Pancreas (tissue), 10 donors: ENCODE measurements around the gene STXBP4. TPM values are rescaled to one million over a fixed set of nuclear protein-coding genes. Genes with fewer than 3 reads are reported as not detected.

Source experiments
- ATAC-seq, 4 donors: fragments of 200-7000 bp; cut with Tn5 transposase; one replicate each; pipeline versions ENCODE4 v1.8.0 to v1.9.1; 2020; ENCODE audit warnings: mild to moderate bottlenecking in 4 of 4, moderate library complexity in 4 of 4
- DNase-seq, 6 donors: peaks; one replicate each; pipeline ENCODE4 v3.0.0-alpha.2; 2020
- FAIRE-seq: peaks from 2 replicates; lab custom pipeline; 2012; peaks lifted over from hg19 to GRCh38; lab: Jason Lieb, UNC
- H3K27ac ChIP-seq, 4 donors: fragments of 200-600 bp; sonication (generic); 1 replicate in 3 of 4; 2 replicates in 1 of 4; pipeline versions ENCODE4 v1.5.0 to v1.8.0; 2020
- H3K27me3 ChIP-seq, 4 donors: fragments of 200-600 bp; one replicate each; pipeline ENCODE4 v1.8.0; 2021
- H3K36me3 ChIP-seq, 3 donors: fragments of 200-600 bp; sonication (generic) in 1 of 3; one replicate each; pipeline versions ENCODE4 v1.5.0 to v1.8.0; 2020 to 2021
- H3K4me1 ChIP-seq, 3 donors: fragments of 200-600 bp; one replicate each; pipeline ENCODE4 v1.8.0; 2021
- H3K4me3 ChIP-seq, 4 donors: fragments of 200-600 bp; sonication (generic) in 2 of 4; one replicate each; pipeline versions ENCODE4 v1.5.0 to v1.8.0; 2020 to 2021
- H3K9me3 ChIP-seq, 4 donors: fragments of 200-600 bp; one replicate each; pipeline ENCODE4 v1.8.0; 2021
- WGBS, 2 donors: extraction: QIAGEN DNeasy Blood & Tissue Kit; methylation state at CpG; one replicate each; pipeline ENCODE4 v1.1.7; 2013; 5-methylcytosine and 5-hydroxymethylcytosine counted together
- intact Hi-C, 3 donors: fragments of 100-400 bp; cut with DNase I; formaldehyde crosslinking; loops; one replicate each; pipeline versions ENCODE4 v1.11.1 to v1.14.2; 2022
- polyA plus RNA-seq, 2 donors: library from polyadenylated mRNA; stranded (reverse); fragments of 200-250 nt; gene quantifications; one replicate each; pipeline ENCODE4 v1.2.3, GENCODE V29; 2013
- total RNA-seq, 6 donors: library from RNA; stranded (reverse); fragmentation: NEBNext Ultra II Directional in 4 of 6; extraction: Animal tissue kit (Norgen Biotek cat#: 25700) in 4 of 6; gene quantifications; one replicate each; pipeline versions ENCODE4 v1.2.1 to v1.2.4, GENCODE V29; 2021 to 2023
- TF ChIP-seq, protein P1 (sequence below), 4 donors: fragments of 200-600 bp; sonication (generic) in 3 of 4; IDR thresholded peaks; one replicate each; pipeline versions ENCODE4 v1.5.0 to v1.8.0; 2021; ENCODE audit warnings: antibody characterized with exemption in 4 of 4
- donor health status: healthy with polysubstance abuse.
- donor health status: DM: no; HTN: no; CAD: no; lungs with moderate emphysema.
- donor health status: DM: no; HTN: no; CAD: no.
- donor health status: control.
- donor health status: control.
- donor health status: Bipolar disorder and iron deficiency.
- donor health status: DM: yes; HTN: yes; CAD: no.
- donor health status: DM: no; HTN: no; CAD: no.
- donor health status: DM: no; HTN: no; CAD: no.
- donor health status: DM: yes; HTN: yes; CAD: no.

STXBP4 gene
- total and polyA plus RNA-seq, 8 donors: 0.72 to 12.6 (median 5.4) TPM

GRCh38 chr17:54979657-54980056 is 11.1 kb downstream of the STXBP4 start:
- TF ChIP-seq, protein P1, sequence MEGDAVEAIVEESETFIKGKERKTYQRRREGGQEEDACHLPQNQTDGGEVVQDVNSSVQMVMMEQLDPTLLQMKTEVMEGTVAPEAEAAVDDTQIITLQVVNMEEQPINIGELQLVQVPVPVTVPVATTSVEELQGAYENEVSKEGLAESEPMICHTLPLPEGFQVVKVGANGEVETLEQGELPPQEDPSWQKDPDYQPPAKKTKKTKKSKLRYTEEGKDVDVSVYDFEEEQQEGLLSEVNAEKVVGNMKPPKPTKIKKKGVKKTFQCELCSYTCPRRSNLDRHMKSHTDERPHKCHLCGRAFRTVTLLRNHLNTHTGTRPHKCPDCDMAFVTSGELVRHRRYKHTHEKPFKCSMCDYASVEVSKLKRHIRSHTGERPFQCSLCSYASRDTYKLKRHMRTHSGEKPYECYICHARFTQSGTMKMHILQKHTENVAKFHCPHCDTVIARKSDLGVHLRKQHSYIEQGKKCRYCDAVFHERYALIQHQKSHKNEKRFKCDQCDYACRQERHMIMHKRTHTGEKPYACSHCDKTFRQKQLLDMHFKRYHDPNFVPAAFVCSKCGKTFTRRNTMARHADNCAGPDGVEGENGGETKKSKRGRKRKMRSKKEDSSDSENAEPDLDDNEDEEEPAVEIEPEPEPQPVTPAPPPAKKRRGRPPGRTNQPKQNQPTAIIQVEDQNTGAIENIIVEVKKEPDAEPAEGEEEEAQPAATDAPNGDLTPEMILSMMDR (IDR thresholded peaks at IDR 0.05): no peak
- Histone ChIP-seq H3K4me3 (no peak overlapping the region), H3K27me3 (no peaks in the 10 kb centered on the region), H3K36me3 (no peaks in the 10 kb centered on the region), H3K4me1 (no peaks in the 10 kb centered on the region), H3K9me3 (no peaks in the 10 kb centered on the region), H3K27ac (no peak overlapping the region)
- no peak for ATAC-seq
- DNase-seq: no peak
- intact Hi-C loops: no loop called here
- FAIRE-seq: no peak

GRCh38 chr17:54980375-54980774 is 11.8 kb downstream of the STXBP4 start:
- DNase-seq: no peak
- intact Hi-C loops: no loop called here
- H3K27ac ChIP-seq: no peak overlapping the region
- WGBS, 2 donors: 71 to 91% methylated on average over 3 of the region's 3 CpGs
- no peaks in the 10 kb centered on the region for H3K27me3 ChIP-seq
- no peak overlapping the region for H3K4me3 ChIP-seq
- H3K36me3 ChIP-seq: no peaks in the 10 kb centered on the region
- FAIRE-seq: no peak
- ATAC-seq: no peak
- H3K9me3 ChIP-seq: no peaks in the 10 kb centered on the region
- no peaks in the 10 kb centered on the region for H3K4me1 ChIP-seq
- TF ChIP-seq, protein P1 (IDR thresholded peaks at IDR 0.05): no peak

DNA sequence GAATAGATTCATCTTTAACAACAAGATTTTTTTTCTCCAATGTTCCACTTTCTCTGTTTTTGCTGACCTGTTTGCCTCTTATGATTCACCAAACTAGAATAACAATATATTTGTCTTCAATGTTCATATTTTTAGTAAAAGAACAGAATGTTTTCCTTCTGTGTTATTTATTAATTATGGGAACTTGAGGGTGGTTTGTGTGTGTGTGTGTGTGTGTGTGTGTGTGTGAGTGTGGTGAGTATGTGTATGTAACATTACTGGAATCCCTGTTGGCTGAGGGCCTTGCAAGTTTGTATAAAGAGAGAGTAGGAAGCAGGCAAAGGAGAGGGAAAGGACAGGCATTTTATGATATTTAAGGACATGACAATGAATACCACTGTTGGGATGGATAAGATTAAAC is 13.8 kb downstream of the STXBP4 start:
- no peak overlapping the region for H3K27ac ChIP-seq

GRCh38 chr17:54983260-54983659 is 14.7 kb downstream of the STXBP4 start:
- TF ChIP-seq, protein P1 (IDR thresholded peaks at IDR 0.05): no peak
- intact Hi-C loops: no loop called here
- FAIRE-seq (no peak), DNase-seq (no peak), ATAC-seq (no peak)
- Histone ChIP-seq H3K27me3 (no peaks in the 10 kb centered on the region), H3K4me3 (no peak overlapping the region), H3K4me1 (no peaks in the 10 kb centered on the region), H3K36me3 (no peaks in the 10 kb centered on the region), H3K27ac (no peak overlapping the region), H3K9me3 (no peaks in the 10 kb centered on the region)

More for the DNA sequence above, 13.8 kb downstream of the STXBP4 start:
- DNase-seq (no peak), FAIRE-seq (no peak), ATAC-seq (peak in 1 of 4 donors; percentile 41)
- TF ChIP-seq, protein P1 (IDR thresholded peaks at IDR 0.05): no peak
- intact Hi-C loops: no loop called here
- Histone ChIP-seq H3K9me3 (no peaks in the 10 kb centered on the region), H3K4me3 (no peak overlapping the region), H3K36me3 (no peaks in the 10 kb centered on the region), H3K4me1 (no peaks in the 10 kb centered on the region), H3K27me3 (no peaks in the 10 kb centered on the region)

DNA sequence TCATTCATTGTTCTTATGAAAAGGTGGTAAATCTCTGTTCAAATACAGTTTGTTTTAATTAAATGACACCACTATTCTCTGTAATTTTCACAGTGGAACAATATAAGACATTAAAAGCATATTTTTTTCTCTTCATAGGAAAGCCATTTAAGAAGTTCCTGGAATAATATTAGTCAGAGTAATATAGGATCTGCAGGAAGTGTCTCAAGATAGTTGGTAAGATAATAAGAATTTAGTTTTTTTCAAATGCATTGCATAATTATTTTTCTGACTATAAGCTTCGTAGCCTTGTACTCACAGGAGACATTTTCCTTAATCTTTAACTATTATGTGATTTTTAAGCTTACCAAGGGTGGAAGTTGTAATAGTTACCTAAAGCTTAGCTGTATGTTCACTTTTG is 16.9 kb downstream of the STXBP4 start:
- TF ChIP-seq, protein P1 (IDR thresholded peaks at IDR 0.05): no peak
- no peak overlapping the region for H3K4me3 ChIP-seq
- ATAC-seq (no peak), DNase-seq (no peak), FAIRE-seq (no peak)
- no peaks in the 10 kb centered on the region for H3K27me3 ChIP-seq
- H3K4me1 ChIP-seq: no peaks in the 10 kb centered on the region
- 85 to 98% methylated on average over 1 of the region's 1 CpG for WGBS, 2 donors
- H3K27ac ChIP-seq: no peak overlapping the region
- H3K36me3 ChIP-seq: no peaks in the 10 kb centered on the region
- intact Hi-C loops: no loop called here
- no peaks in the 10 kb centered on the region for H3K9me3 ChIP-seq
